HG03575 (cell line): ENCODE data around the gene KIAA0232.

Experiments
- ATAC-seq: cut with Tn5 transposase; IDR thresholded peaks from one replicate; pipeline ENCODE4 v1.9.1; 2021; ENCODE audit not compliant: unreplicated experiment, insufficient number of reproducible peaks, low FRiP score; ENCODE audit errors: extremely low read depth

Gene KIAA0232

DNA sequence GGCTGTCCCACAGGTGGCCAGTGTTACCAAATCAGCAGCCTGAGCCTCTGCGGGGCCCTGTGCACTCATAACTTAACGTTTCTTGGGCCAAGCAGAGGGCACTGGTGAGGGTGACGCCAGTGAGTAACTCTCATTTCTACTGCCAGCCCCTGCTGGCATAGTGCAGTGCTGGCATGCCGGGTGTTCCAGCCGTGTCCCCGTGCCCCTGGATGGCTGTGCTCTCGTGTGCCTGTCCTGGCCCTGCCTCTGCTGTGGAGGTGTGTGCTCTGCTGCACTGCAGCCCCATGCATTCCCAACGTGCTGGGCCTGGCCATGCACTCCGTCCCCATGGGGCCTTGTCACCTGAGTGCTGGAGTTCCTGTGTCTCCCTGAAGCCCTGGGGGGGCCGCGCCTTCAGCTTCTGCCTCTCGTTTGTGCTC, 141.8 kb downstream of the KIAA0232 start:
- ATAC-seq, result no peak

DNA sequence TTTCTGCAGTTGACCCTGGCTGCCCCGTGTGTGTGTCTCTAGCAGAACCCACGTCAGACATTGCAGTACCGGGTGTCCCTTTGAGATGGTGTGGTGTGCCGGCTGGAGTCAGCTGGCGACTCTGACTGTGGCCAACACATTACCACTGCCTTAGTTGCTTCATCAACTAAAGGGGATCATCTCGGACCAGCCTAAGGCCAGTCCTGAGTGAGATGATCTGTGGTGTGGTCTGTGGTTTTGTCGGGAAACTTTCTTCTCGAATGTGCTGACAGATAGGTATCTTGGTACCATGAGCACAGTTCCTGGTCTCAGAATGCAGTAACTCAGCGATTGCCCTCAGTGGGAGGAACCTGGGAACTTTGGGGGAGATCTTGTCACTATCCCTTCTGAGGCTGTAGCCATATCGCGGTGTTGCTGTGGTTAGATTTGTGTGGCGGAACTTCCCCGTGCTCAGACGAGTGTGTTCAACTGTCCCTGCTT, 142.9 kb downstream of the KIAA0232 start:
- ATAC-seq, result no peak

DNA sequence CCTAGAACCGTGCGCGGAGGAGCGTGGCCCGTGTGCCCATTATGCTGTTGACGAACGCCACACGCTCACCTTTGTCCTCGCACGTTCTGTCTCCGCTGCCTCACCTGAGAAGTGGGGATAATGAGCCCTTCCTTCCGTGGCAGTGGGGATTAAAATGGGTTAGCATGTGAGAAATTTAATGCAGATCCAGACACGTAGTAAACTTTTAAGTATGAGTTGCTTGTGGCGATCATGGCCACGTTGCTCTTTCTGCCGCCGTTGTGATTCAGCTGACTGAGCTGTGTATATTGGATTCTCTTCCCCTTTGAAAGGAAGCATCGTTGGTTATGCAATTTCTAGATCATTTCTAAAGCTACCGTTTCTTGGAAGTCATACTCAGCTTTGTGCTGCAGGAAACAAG, 143.6 kb downstream of the KIAA0232 start:
- ATAC-seq, result no peak

DNA sequence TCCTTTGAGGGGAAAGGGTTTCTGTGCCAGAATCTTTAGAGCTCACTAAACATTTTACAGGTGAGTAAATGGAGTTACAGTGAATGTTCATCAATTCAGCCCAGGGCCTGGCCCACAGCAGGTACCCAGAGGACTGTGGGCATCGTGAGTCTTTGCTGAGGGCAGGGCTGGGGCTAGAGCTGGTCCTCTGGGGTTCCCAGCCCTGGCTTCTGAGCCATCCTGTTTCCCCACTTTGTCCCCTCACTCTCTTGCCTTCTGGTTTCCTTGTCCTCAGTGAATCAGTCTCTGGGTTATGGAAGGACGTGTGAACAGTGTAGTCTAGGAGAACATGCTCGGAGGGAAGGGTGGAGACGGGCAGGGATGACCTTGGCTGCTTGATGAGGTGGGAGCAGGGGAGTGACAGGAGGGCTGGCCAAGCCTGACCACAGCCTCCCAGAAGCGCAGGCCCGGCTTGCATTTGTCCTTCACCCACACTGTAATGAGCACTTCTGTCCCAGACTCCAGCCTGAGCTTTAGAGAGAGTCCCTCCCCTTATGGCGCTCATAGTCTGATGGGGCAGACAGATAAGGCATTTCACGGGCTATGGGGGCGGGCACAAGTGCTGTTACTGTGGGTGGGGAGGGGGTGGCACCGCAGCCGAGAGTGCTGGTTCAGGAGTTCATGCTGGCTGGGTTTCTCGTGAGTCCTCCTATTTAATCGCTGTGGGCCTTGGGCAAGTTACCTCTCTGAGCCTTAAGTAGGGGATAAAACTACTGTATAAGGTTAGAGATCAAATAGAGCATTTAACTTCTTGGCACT, 144.4 kb downstream of the KIAA0232 start:
- no peak for ATAC-seq

DNA sequence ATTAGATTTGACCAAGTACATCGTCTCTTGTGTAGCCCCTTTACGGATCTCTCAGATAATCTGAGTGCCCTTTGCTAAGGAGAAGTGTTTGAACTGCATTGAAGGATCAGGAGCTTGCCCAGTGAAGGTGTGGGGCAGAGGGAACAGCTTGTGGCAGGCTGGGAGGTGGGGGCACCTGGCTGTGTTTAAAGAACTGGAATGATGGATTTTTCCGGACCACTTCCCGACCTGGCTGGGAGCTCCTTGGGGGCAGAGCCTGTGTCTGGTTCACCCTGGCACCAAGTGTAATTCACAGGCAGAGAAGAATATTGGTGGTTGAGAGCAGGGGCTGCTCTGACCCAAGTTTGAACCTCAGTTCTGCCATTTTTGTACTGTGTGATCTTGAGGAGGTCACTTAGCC, 145.6 kb downstream of the KIAA0232 start:
- ATAC-seq, result no peak

DNA sequence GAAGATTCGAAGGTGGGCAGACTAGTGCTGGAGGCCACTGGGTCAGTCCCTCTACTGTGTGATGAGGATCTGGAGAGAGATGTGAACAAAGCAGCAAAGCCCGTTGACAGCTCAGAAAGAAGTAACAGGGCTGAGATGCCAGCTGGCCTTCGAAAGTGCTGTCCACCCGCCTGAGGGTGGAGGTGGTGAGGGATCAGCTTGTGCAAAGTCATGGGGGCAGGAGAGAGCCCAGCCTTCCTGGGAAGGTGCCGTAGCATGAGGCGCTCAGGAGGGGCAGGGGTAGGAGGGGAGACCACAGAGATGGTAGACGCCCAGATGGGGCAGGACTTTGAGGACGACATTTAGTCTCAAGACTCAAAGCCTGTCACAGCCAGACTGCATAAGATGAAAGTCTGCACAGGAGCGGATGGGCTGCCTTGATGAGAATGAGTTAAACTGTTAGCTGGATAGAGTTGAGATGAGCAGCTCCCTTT, 146.8 kb downstream of the KIAA0232 start:
- no peak for ATAC-seq

DNA sequence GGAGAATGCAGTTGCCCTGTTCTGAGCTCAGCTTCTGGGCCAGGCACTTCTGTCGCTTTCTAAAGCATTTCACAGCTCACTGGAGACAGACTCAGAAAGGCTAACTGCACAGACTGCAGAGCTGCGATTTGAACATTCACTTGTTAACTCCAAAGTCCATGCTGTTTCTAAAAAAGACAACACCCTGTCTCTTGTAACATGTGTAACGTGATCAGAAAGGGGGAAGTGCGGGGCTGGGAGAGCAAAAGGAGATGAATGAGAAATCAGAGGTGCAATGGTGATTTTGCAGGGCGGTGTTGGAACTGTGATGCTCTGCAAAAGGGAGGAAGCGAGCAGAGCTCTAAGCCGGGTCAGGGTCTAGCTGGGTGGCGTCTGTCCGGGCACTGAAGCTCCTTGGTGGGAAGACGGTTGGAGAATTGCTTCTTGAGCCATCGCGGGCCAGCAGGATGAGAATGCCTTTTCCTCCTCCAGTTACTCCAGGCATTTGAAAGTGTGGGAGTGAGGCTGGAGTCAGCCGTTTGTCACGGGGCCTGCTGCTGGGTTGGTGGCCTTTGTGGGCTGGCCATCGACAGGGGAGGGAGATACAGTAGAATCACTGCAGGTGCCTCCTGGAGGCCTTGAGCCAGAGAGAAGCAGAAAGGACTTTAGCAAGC, 147.4 kb downstream of the KIAA0232 start:
- no peak for ATAC-seq

DNA sequence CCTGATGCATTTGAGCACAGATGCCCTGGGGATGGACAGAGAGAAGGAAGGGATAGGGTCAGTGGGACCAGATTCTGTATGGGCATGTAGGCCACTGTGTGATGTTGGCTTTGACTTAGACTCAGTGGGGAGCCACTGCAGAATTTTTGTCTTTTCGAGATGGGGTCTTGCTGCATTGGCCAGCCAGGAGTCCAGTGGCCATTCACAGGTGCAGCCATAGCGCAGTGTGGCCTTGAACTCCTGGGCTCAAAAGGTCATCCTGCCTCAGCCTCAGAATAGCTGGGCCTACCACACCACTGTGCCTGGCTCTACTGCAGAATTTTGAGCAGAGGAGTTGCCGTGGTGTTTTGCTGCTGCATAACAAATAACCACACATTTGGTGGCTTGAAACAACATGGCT, 149.9 kb downstream of the KIAA0232 start:
- no peak for ATAC-seq

DNA sequence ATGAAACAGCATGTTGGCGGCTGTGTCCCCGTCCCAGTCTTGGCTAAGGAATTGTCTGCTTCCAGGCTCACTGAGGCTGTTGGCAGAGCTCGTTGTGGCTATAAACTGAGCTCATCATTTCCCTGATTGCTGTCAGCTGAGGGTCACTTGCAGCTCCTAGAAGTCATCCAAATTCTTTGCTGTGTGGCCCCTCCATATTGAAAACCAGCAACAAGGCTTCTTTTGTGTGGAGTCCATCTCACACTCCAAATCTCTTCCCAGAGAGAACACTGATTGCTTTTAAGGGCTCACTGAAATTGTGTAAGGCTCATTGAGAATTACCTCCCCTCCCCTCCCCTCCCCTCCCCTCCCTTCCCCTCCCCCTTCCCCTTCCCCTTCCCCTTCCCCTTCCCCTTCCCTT, 150.4 kb downstream of the KIAA0232 start:
- ATAC-seq, result no peak
